ENCODE measurements around the gene NRG4.

- TF ChIP-seq CTCF (IDR thresholded peaks at IDR 0.05) (no peak), SIN3A (IDR thresholded peaks at IDR 0.05; ENCODE audit: borderline replicate concordance, insufficient read depth, low read depth, low read length) (no peak), POLR2AphosphoS5 (IDR thresholded peaks at IDR 0.05; ENCODE audit: low read depth, low read length) (no peak)
Observed at GRCh38 chr15:76060118-76060989, 48.1 kb upstream of the NRG4 start.
